Lung (tissue), 12 donors: ENCODE results near the gene TUBB3. TPM values are rescaled to one million over a fixed set of nuclear protein-coding genes. Genes with fewer than 3 reads are reported as not detected.

Source experiments
- ATAC-seq: fragments of 200-7000 bp; cut with Tn5 transposase; one replicate; pipeline ENCODE4 v1.9.1; 2020; ENCODE audit warnings: moderate number of reproducible peaks; ENCODE audit not compliant: insufficient read depth, low FRiP score
- DNase-seq, 3 donors: peaks; one replicate each; pipeline ENCODE4 v3.0.0-alpha.2; 2013 to 2017
- H3K27ac ChIP-seq, 2 donors: one replicate each; pipeline ENCODE4 v1.5.1; 2013; ENCODE audit warnings: mild to moderate bottlenecking in 2 of 2, moderate library complexity in 2 of 2, control low read depth in 1 of 2, inconsistent platforms in 1 of 2, low read depth in 1 of 2, low read length in 1 of 2
- H3K27me3 ChIP-seq, 3 donors: one replicate each; pipeline ENCODE4 v1.5.1; 2013; ENCODE audit warnings: low read length in 2 of 3; ENCODE audit not compliant: control insufficient read depth in 3 of 3, insufficient read depth in 3 of 3
- H3K36me3 ChIP-seq, 4 donors: one replicate each; pipeline ENCODE4 v1.5.1; 2013; ENCODE audit warnings: low read length in 4 of 4, mild to moderate bottlenecking in 1 of 4, moderate library complexity in 1 of 4; ENCODE audit not compliant: control insufficient read depth in 4 of 4, insufficient read depth in 4 of 4
- H3K4me1 ChIP-seq, 5 donors: one replicate each; pipeline ENCODE4 v1.5.1; 2013; ENCODE audit warnings: low read length in 5 of 5, mild to moderate bottlenecking in 2 of 5, moderate library complexity in 1 of 5; ENCODE audit not compliant: control insufficient read depth in 5 of 5, insufficient read depth in 5 of 5
- H3K4me3 ChIP-seq: one replicate; pipeline ENCODE4 v1.5.1; 2013; ENCODE audit warnings: mild to moderate bottlenecking, control low read depth, moderate library complexity
- H3K9ac ChIP-seq, 2 donors: one replicate each; pipeline ENCODE4 v1.5.1; 2013; ENCODE audit warnings: low read length in 2 of 2, control low read depth in 1 of 2; ENCODE audit not compliant: insufficient read depth in 1 of 2
- H3K9me3 ChIP-seq, 4 donors: one replicate each; pipeline ENCODE4 v1.5.1; 2013; ENCODE audit warnings: low read length in 3 of 4, mild to moderate bottlenecking in 1 of 4, moderate library complexity in 1 of 4; ENCODE audit not compliant: control insufficient read depth in 4 of 4, insufficient read depth in 3 of 4
- WGBS, 2 donors: extraction: QIAGEN DNeasy Blood & Tissue Kit; methylation state at CpG; one replicate each; pipeline ENCODE4 v1.1.7; 2013; 5-methylcytosine and 5-hydroxymethylcytosine counted together
- polyA plus RNA-seq, 2 donors: library from polyadenylated mRNA; stranded (reverse); fragments of 200-250 nt; gene quantifications; one replicate each; pipeline ENCODE4 v1.2.1, GENCODE V29; 2013
- total RNA-seq, 2 donors: library from RNA; depleted of rRNA in 1 of 2; stranded (reverse); fragments of >200 nt in 1 of 2; gene quantifications; one replicate each; pipeline ENCODE4 v1.2.1, GENCODE V29; 2014 to 2021
- TF ChIP-seq, protein P1 (sequence below): IDR thresholded peaks from 2 replicates; pipeline ENCODE4 v1.5.1; 2012; ENCODE audit warnings: mild to moderate bottlenecking; ENCODE audit errors: control extremely low read depth, extremely low read depth
- donor health status: control.
- donor health status: control.
- donor health status: Bipolar disorder and iron deficiency.
- donor health status: healthy.
- donor health status: DM: yes; HTN: yes; CAD: no.

Gene TUBB3
- total and polyA plus RNA-seq, 4 donors, result 1.3 to 15.6 (median 8.9) TPM

- DNase-seq, result no peak
- TF ChIP-seq, protein P1, sequence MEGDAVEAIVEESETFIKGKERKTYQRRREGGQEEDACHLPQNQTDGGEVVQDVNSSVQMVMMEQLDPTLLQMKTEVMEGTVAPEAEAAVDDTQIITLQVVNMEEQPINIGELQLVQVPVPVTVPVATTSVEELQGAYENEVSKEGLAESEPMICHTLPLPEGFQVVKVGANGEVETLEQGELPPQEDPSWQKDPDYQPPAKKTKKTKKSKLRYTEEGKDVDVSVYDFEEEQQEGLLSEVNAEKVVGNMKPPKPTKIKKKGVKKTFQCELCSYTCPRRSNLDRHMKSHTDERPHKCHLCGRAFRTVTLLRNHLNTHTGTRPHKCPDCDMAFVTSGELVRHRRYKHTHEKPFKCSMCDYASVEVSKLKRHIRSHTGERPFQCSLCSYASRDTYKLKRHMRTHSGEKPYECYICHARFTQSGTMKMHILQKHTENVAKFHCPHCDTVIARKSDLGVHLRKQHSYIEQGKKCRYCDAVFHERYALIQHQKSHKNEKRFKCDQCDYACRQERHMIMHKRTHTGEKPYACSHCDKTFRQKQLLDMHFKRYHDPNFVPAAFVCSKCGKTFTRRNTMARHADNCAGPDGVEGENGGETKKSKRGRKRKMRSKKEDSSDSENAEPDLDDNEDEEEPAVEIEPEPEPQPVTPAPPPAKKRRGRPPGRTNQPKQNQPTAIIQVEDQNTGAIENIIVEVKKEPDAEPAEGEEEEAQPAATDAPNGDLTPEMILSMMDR, result no peak
- Histone ChIP-seq H3K27ac (no peak overlapping the region), H3K27me3 (peaks cover 0 to 3% (median 2%) of the 10 kb centered on the region in 3 donors), H3K4me3 (no peak overlapping the region), H3K36me3 (no peaks in the 10 kb centered on the region), H3K9ac (no peak overlapping the region), H3K4me1 (peaks cover 0 to 13% (median 0%) of the 10 kb centered on the region in 5 donors), H3K9me3 (no peaks in the 10 kb centered on the region)
- WGBS, 2 donors, result 75 to 91% methylated on average over 5 of the region's 5 CpGs
- no peak for ATAC-seq
Measured at GRCh38 chr16:89946515-89946914, 23.4 kb downstream of the TUBB3 start.

DNA sequence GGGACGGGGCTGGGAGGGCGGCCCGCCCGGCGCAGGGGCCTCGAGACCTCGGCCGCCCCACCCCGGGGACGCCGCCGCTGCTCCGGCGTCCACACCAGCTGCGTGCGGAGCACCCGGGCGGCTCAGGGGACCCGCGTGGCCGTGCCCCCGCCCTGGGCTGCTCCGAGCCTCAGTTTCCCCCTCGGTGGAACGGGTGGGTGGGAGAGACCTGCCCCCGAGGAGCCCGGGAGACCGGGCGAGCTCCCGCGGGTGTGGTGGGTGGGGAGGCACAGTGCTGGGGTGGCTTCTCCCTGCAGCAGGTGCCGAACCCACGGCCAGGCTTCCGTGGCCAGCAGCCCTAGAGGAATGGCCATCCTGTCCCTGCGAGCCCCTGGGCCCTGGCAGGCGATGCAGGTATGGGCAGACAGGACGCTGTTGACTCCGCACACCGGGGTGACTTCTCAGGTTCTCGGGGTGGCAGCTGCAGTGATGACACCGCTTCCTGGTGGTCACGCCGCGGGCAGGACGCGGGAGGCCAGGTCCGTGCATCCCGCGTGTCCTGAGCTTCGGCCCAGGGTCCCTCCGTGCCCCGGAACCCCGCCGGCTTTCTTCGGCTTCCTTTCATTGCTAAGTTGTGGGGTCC is 26.1 kb downstream of the TUBB3 start:
- 17 to 50% methylated on average over 31 to 55 of the region's 55 CpGs for WGBS, 2 donors
- DNase-seq (no peak), ATAC-seq (no peak)
- H3K4me3 ChIP-seq, result peak overlapping the region; percentile 68
- peaks cover 0 to 3% (median 2%) of the 10 kb centered on the region in 3 donors for H3K27me3 ChIP-seq
- H3K9ac ChIP-seq, result no peak overlapping the region
- TF ChIP-seq, protein P1, result no peak
- H3K27ac ChIP-seq, result no peak overlapping the region
- H3K4me1 ChIP-seq, result peaks cover 0 to 13% (median 0%) of the 10 kb centered on the region in 5 donors
- H3K9me3 ChIP-seq, result no peaks in the 10 kb centered on the region
- H3K36me3 ChIP-seq, result no peaks in the 10 kb centered on the region

DNA sequence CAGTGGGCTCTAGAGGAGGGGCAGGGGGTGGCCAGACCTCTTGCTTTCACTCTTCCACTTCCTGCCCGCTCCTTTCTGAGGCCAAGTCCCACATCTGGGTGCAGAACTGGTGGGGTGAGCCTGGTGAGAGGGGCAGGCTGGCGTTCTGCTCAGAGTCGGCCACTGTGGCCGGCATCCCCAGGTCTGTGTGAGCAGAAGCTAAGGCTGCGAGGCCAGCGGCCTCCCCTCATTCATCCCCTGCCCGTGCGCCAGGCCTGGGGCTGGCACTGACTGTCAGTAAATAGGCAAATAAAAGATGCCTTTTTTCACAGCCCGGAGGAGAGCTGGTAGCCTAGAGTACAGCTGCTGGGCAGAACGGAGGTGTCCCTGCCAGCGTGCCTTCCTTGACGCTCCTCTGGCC is 26.6 kb downstream of the TUBB3 start:
- no peak for ATAC-seq
- Histone ChIP-seq H3K27ac (peak overlapping the region in 1 of 2 donors; percentile 33), H3K4me3 (no peak overlapping the region), H3K9ac (no peak overlapping the region), H3K4me1 (peaks cover 0 to 13% (median 0%) of the 10 kb centered on the region in 5 donors), H3K9me3 (no peaks in the 10 kb centered on the region), H3K36me3 (peaks cover 0 to 3% (median 1%) of the 10 kb centered on the region in 4 donors), H3K27me3 (peaks cover 0 to 3% (median 2%) of the 10 kb centered on the region in 3 donors)
- TF ChIP-seq, protein P1, result no peak
- WGBS, 2 donors, result 89 to 94% methylated on average over 12 of the region's 12 CpGs
- no peak for DNase-seq
